ENCODE results near the gene ADGRE1.

DNA sequence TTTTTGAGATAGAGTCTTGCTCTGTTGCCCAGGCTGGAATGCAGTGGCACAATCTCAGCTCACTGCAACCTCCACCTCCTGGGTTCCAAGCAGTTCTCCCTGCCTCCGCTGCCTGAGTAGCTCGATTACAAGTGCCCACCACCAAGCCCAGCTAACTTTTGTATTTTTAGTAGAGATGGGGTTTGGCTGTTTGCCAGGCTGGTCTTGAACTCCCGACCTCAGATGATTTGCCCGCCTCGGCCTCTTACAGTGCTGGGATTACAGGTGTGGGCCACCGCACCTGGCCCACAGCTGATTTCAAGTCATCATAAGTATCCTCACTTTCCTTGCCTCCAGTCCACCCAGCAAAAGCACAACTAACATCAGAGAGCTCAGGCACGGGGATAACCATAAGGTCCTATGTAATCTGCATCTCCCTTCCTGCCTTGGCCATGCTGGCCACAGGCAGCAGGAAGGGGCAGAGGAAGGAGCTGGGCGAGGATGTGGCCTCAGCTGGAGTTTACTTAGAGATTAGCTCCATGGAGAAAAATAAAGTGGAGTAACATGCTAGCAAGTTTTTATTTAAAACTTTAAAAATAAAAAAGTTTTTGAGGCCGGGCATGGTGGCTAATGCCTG, 22.9 kb upstream of the ADGRE1 start:
- TF ChIP-seq, protein P1, sequence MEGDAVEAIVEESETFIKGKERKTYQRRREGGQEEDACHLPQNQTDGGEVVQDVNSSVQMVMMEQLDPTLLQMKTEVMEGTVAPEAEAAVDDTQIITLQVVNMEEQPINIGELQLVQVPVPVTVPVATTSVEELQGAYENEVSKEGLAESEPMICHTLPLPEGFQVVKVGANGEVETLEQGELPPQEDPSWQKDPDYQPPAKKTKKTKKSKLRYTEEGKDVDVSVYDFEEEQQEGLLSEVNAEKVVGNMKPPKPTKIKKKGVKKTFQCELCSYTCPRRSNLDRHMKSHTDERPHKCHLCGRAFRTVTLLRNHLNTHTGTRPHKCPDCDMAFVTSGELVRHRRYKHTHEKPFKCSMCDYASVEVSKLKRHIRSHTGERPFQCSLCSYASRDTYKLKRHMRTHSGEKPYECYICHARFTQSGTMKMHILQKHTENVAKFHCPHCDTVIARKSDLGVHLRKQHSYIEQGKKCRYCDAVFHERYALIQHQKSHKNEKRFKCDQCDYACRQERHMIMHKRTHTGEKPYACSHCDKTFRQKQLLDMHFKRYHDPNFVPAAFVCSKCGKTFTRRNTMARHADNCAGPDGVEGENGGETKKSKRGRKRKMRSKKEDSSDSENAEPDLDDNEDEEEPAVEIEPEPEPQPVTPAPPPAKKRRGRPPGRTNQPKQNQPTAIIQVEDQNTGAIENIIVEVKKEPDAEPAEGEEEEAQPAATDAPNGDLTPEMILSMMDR (IDR thresholded peaks at IDR 0.05; ENCODE audit: low read depth, low read length, missing input control): no peak
- TF ChIP-seq, protein P2, sequence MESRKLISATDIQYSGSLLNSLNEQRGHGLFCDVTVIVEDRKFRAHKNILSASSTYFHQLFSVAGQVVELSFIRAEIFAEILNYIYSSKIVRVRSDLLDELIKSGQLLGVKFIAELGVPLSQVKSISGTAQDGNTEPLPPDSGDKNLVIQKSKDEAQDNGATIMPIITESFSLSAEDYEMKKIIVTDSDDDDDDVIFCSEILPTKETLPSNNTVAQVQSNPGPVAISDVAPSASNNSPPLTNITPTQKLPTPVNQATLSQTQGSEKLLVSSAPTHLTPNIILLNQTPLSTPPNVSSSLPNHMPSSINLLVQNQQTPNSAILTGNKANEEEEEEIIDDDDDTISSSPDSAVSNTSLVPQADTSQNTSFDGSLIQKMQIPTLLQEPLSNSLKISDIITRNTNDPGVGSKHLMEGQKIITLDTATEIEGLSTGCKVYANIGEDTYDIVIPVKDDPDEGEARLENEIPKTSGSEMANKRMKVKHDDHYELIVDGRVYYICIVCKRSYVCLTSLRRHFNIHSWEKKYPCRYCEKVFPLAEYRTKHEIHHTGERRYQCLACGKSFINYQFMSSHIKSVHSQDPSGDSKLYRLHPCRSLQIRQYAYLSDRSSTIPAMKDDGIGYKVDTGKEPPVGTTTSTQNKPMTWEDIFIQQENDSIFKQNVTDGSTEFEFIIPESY (IDR thresholded peaks at IDR 0.05): no peak
